Stomach (tissue), 9 donors: ENCODE results near the gene SNX18. TPM values are rescaled to one million over a fixed set of nuclear protein-coding genes. Genes with fewer than 3 reads are reported as not detected.

Experiments used
- DNase-seq, 2 donors: peaks; one replicate each; pipeline versions ENCODE4 v3.0.0 to v3.0.0-alpha.2; 2013 to 2019
- H3K27ac ChIP-seq, 5 donors: fragments of 200-600 bp in 4 of 5; sonication (generic) in 4 of 5; one replicate each; pipeline ENCODE4 v1.5.1; 2013 to 2019; ENCODE audit warnings: mild to moderate bottlenecking in 1 of 5, moderate library complexity in 1 of 5
- H3K27me3 ChIP-seq, 3 donors: fragments of 200-600 bp; sonication (generic); one replicate each; pipeline ENCODE4 v1.5.1; 2017 to 2019; ENCODE audit warnings: mixed run types in 1 of 3
- H3K36me3 ChIP-seq, 4 donors: fragments of 200-600 bp; sonication (generic); 1 replicate in 3 of 4; 2 replicates in 1 of 4; pipeline ENCODE4 v1.5.1; 2016 to 2019
- H3K4me1 ChIP-seq, 4 donors: fragments of 200-600 bp; sonication (generic); one replicate each; pipeline ENCODE4 v1.5.1; 2016 to 2019
- H3K4me3 ChIP-seq, 4 donors: fragments of 200-600 bp; sonication (generic) in 3 of 4; one replicate each; pipeline ENCODE4 v1.5.1; 2016 to 2019; ENCODE audit warnings: mild to moderate bottlenecking in 1 of 4
- H3K9me3 ChIP-seq, 4 donors: fragments of 200-600 bp; sonication (generic); one replicate each; pipeline ENCODE4 v1.5.1; 2016 to 2019
- CTCF ChIP-seq, 7 experiments: fragments of 450-650 bp in 4 of 7; fragments of 200-600 bp in 3 of 7; sonication (generic) in 3 of 7; IDR thresholded peaks; one replicate each; pipeline ENCODE4 v1.5.1; 2016 to 2019; ENCODE audit warnings: antibody characterized with exemption in 7 of 7, control low read depth in 2 of 7, mild to moderate bottlenecking in 1 of 7
- EP300 ChIP-seq: sonication (generic); formaldehyde crosslinking; IDR thresholded peaks from one replicate; pipeline ENCODE4 v1.6.1; 2017; ENCODE audit warnings: antibody characterized with exemption
- POLR2A ChIP-seq, 4 donors: fragments of 450-650 bp; IDR thresholded peaks; one replicate each; pipeline ENCODE4 v1.6.1; 2016; ENCODE audit warnings: antibody characterized with exemption in 4 of 4, control low read depth in 2 of 4, mild to moderate bottlenecking in 1 of 4, moderate library complexity in 1 of 4
- POLR2AphosphoS5 ChIP-seq, 3 donors: sonication (generic); formaldehyde crosslinking; IDR thresholded peaks; one replicate each; pipeline ENCODE4 v1.6.1; 2016; ENCODE audit warnings: antibody characterized with exemption in 3 of 3
- WGBS, 5 donors: extraction: QIAGEN DNeasy Blood & Tissue Kit in 3 of 5; methylation state at CpG; one replicate each; pipeline versions ENCODE4 v1.1.5 to v1.1.7; 2013 to 2018; 5-methylcytosine and 5-hydroxymethylcytosine counted together
- intact Hi-C: fragments of 100-400 bp; cut with DNase I; formaldehyde crosslinking; loops from one replicate; pipeline ENCODE4 v1.15.1; 2023; ENCODE audit warnings: low total_unique reads
- polyA plus RNA-seq, 3 donors: library from polyadenylated mRNA; stranded (reverse); fragments of 200-250 nt; gene quantifications; one replicate each; pipeline ENCODE4 v1.2.3, GENCODE V29; 2013
- total RNA-seq, 5 donors: library from RNA; depleted of rRNA; stranded (reverse); fragments of >200 nt; gene quantifications; one replicate each; pipeline versions ENCODE4 v1.1.0 to v1.2.3, GENCODE V29; 2014 to 2016
- donor health status: healthy with polysubstance abuse.
- donor health status: Bipolar disorder and iron deficiency.
- donor health status: healthy.

Gene SNX18
- total and polyA plus RNA-seq, 8 donors, result 4.4 to 77.9 (median 31.6) TPM

GRCh38 chr5:54551926-54552325 lies 34.4 kb downstream of the SNX18 start:
- DNase-seq, result no peak
- Histone ChIP-seq H3K9me3 (no peaks in the 10 kb centered on the region), H3K27ac (no peak overlapping the region), H3K4me3 (no peak overlapping the region), H3K4me1 (peaks cover 0 to 28% (median 8%) of the 10 kb centered on the region in 4 donors), H3K27me3 (no peaks in the 10 kb centered on the region), H3K36me3 (peaks cover 0 to 36% (median 14%) of the 10 kb centered on the region in 4 donors)
- 79 to 97% (median 93%) methylated on average over 11 of the region's 11 CpGs for WGBS, 5 donors
- TF ChIP-seq EP300 (no peak), CTCF (IDR thresholded peaks at IDR 0.05) (no peak), POLR2AphosphoS5 (IDR thresholded peaks at IDR 0.05) (no peak), POLR2A (IDR thresholded peaks at IDR 0.05) (no peak)
- intact Hi-C loops, result no loop called here

- TF ChIP-seq POLR2AphosphoS5 (IDR thresholded peaks at IDR 0.05) (no peak), EP300 (no peak), POLR2A (IDR thresholded peaks at IDR 0.05) (no peak)
- Histone ChIP-seq H3K36me3 (peaks cover 0 to 31% (median 12%) of the 10 kb centered on the region in 4 donors), H3K4me3 (no peak overlapping the region), H3K4me1 (peaks cover 0 to 26% (median 6%) of the 10 kb centered on the region in 4 donors), H3K27me3 (no peaks in the 10 kb centered on the region), H3K27ac (no peak overlapping the region), H3K9me3 (no peaks in the 10 kb centered on the region)
- 91 to 100% (median 98%) methylated on average over 7 of the region's 7 CpGs for WGBS, 5 donors
- DNase-seq, result no peak
- intact Hi-C loops, result no loop called here
Measured at GRCh38 chr5:54552446-54552845, 34.9 kb downstream of the SNX18 start.

- no peaks in the 10 kb centered on the region for H3K9me3 ChIP-seq
- peak in 1 of 2 donors; percentile 53 for DNase-seq
- peaks cover 0 to 22% (median 10%) of the 10 kb centered on the region in 4 donors for H3K36me3 ChIP-seq
- TF ChIP-seq POLR2A (IDR thresholded peaks at IDR 0.05) (no peak), CTCF (IDR thresholded peaks at IDR 0.05) (no peak), EP300 (no peak), POLR2AphosphoS5 (IDR thresholded peaks at IDR 0.05) (no peak)
- H3K27me3 ChIP-seq, result no peaks in the 10 kb centered on the region
- H3K27ac ChIP-seq, result no peak overlapping the region
- no peak overlapping the region for H3K4me3 ChIP-seq
- peaks cover 0 to 20% (median 0%) of the 10 kb centered on the region in 4 donors for H3K4me1 ChIP-seq
- WGBS, 5 donors, result 35 to 59% (median 45%) methylated on average over 4 of the region's 4 CpGs
- intact Hi-C loops, result no loop called here
Measured at GRCh38 chr5:54553659-54554207, 36.2 kb downstream of the SNX18 start.

- no peaks in the 10 kb centered on the region for H3K27me3 ChIP-seq
- H3K9me3 ChIP-seq, result no peaks in the 10 kb centered on the region
- H3K27ac ChIP-seq, result no peak overlapping the region
- no peak overlapping the region for H3K4me3 ChIP-seq
- WGBS, 5 donors, result 61 to 85% (median 73%) methylated on average over 3 of the region's 3 CpGs
- H3K36me3 ChIP-seq, result peaks cover 0 to 12% (median 8%) of the 10 kb centered on the region in 4 donors
- intact Hi-C loops, result no loop called here
- TF ChIP-seq EP300 (no peak), POLR2A (IDR thresholded peaks at IDR 0.05) (no peak), CTCF (IDR thresholded peaks at IDR 0.05) (no peak)
- H3K4me1 ChIP-seq, result peaks cover 0 to 17% (median 0%) of the 10 kb centered on the region in 4 donors
- DNase-seq, result no peak
Measured at GRCh38 chr5:54556141-54556540, 38.6 kb downstream of the SNX18 start.

- H3K4me3 ChIP-seq, result no peak overlapping the region
- H3K9me3 ChIP-seq, result no peaks in the 10 kb centered on the region
- H3K27ac ChIP-seq, result peak overlapping the region in 3 of 5 donors; percentile 37 to 60 (median 42)
- peaks cover 0 to 13% (median 0%) of the 10 kb centered on the region in 4 donors for H3K4me1 ChIP-seq
- 23 to 67% (median 54%) methylated on average over 1 of the region's 1 CpG for WGBS, 5 donors
- DNase-seq, result peak in 1 of 2 donors; percentile 28
- intact Hi-C loops, result no loop called here
- no peaks in the 10 kb centered on the region for H3K27me3 ChIP-seq
- TF ChIP-seq CTCF (IDR thresholded peaks at IDR 0.05) (no peak), POLR2AphosphoS5 (IDR thresholded peaks at IDR 0.05) (peak in 1 of 3 donors; percentile 32)
- no peaks in the 10 kb centered on the region for H3K36me3 ChIP-seq
Measured at GRCh38 chr5:54558362-54558761, 40.8 kb downstream of the SNX18 start.
